Large intestine (tissue), 3 donors: Measurements from ENCODE around the gene SIAH2. TPM values are rescaled to one million over a fixed set of nuclear protein-coding genes. Genes with fewer than 3 reads are reported as not detected.

Source experiments
- DNase-seq, 2 donors: peaks; one replicate each; pipeline versions ENCODE4 v3.0.0 to v3.0.0-alpha.2; 2013
- H3K27ac ChIP-seq: one replicate; pipeline ENCODE4 v1.5.1; 2013; ENCODE audit warnings: low read length
- H3K27me3 ChIP-seq: 2 replicates; pipeline ENCODE4 v1.6.1; 2013; ENCODE audit warnings: low read length; ENCODE audit not compliant: control insufficient read depth, insufficient read depth
- H3K36me3 ChIP-seq: 2 replicates; pipeline ENCODE4 v1.6.1; 2013; ENCODE audit warnings: low read length; ENCODE audit not compliant: control insufficient read depth, insufficient read depth
- H3K4me1 ChIP-seq: one replicate; pipeline ENCODE4 v1.6.1; 2013; ENCODE audit warnings: low read length; ENCODE audit not compliant: control insufficient read depth, insufficient read depth
- H3K4me3 ChIP-seq: one replicate; pipeline ENCODE4 v1.5.1; 2013; ENCODE audit warnings: low read length
- H3K9me3 ChIP-seq: one replicate; pipeline ENCODE4 v1.6.1; 2013; ENCODE audit warnings: mild to moderate bottlenecking, low read depth, low read length, moderate library complexity; ENCODE audit not compliant: control insufficient read depth
- WGBS: methylation state at CpG from one replicate; pipeline ENCODE4 v1.1.5; 2013; ENCODE audit warnings: low lambda C conversion rate; ENCODE audit not compliant: insufficient coverage; 5-methylcytosine and 5-hydroxymethylcytosine counted together
- polyA plus RNA-seq: library from polyadenylated mRNA; unstranded; fragments of 120-200 nt; gene quantifications from one replicate; pipeline ENCODE4 v1.2.1, GENCODE V29; 2013

SIAH2 gene
- polyA plus RNA-seq, 1 donor: 19.7 TPM

DNA sequence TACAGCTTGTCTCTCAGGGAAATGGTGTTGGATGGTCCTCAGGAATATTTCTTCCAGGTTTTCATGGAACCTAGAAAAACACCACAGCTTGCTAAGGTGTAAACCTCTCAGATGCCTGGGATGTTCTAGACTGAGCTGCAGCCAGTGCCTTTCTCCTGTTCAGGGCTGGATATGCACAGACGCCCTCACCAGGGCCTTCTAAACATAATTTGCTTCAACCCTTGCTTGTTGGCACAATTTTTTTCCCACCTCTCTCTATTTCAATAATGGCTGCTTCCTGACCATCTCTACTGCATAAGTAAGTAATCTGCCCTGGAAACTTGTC lies 28.2 kb downstream of the SIAH2 start:
- DNase-seq: no peak
- Histone ChIP-seq H3K36me3 (no peaks in the 10 kb centered on the region), H3K27me3 (no peaks in the 10 kb centered on the region), H3K4me3 (no peak overlapping the region), H3K4me1 (peaks cover 23% of the 10 kb centered on the region), H3K9me3 (no peaks in the 10 kb centered on the region), H3K27ac (no peak overlapping the region)
- no CpG with 5 or more reads among the region's 1 CpG for whole genome bisulfite sequencing

DNA sequence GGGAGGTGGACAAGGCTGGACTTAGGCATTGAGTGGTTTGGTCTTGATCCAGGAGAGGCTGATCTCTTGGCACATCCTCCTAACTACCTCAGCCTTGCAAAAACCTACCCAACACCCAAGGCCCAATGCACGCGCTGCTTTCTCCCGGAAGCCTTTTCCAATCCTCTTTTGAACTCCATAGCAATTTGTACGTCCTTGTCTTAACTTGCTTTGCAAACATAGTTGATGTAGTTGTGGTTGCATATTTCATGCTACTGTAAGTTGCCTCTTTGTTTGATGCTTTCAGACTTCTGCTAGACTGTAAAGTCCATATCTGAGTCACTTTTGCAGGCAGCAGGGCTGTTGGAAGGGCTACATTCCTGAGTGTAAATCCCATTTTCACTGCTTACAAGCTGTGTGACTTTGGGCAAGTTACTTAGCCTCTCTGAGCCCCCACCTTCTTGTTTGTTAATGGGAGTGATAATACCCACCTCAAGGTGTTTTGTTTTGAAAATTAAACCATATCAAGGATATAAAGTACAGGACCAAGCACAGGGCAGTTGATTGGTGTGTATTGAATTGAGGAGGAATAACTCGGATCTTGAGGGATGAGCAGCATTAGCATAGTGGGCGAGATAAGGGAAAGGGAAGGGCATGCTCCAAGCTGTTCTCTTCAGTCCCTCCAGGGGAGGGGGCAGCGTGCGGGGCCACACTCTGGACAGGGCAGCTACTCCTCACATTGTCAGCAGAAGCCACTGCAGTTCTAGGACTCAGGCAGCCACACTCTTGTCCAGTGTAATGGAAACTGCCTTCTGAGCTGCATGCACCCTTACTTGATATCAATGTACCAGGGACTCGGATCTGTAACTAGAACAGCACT lies 28.8 kb downstream of the SIAH2 start:
- Histone ChIP-seq H3K27ac (no peak overlapping the region), H3K4me1 (peaks cover 22% of the 10 kb centered on the region), H3K9me3 (no peaks in the 10 kb centered on the region), H3K36me3 (no peaks in the 10 kb centered on the region), H3K27me3 (no peaks in the 10 kb centered on the region), H3K4me3 (no peak overlapping the region)
- no peak for DNase-seq
- 80% methylated on average over 1 of the region's 9 CpGs for WGBS

DNA sequence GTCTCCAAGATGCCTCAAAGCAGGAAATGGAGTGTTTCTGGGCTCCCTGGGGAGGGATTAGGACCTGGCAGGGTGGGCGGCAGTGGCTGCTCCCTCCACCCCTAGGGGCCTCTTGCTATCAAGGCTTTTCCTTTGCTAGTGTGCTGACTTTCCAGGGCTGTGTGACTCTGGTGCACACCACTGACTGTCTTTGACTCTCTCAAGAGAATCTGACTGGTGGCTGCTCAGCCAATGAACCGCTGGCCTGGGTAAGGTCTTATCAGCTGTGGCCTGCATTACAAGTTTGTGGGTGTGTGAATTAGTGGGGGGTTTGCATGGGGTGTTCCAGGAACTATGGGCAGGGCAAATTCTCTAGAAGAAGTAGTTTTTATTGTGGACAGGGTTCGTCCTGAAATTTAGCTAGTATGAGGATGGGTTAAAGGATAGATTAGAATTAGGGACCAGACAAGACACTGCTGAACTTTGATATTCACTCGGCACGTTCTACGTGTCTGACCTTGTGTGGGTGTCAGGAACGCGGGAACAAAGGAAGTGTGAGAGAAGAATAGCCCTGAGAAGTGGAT lies 29.5 kb downstream of the SIAH2 start:
- H3K4me1 ChIP-seq: peaks cover 21% of the 10 kb centered on the region
- no peaks in the 10 kb centered on the region for H3K36me3 ChIP-seq
- WGBS: 60% methylated on average over 1 of the region's 8 CpGs
- H3K27me3 ChIP-seq: no peaks in the 10 kb centered on the region
- no peaks in the 10 kb centered on the region for H3K9me3 ChIP-seq
- H3K27ac ChIP-seq: no peak overlapping the region
- DNase-seq: peak in 1 of 2 donors; percentile 46
- no peak overlapping the region for H3K4me3 ChIP-seq

DNA sequence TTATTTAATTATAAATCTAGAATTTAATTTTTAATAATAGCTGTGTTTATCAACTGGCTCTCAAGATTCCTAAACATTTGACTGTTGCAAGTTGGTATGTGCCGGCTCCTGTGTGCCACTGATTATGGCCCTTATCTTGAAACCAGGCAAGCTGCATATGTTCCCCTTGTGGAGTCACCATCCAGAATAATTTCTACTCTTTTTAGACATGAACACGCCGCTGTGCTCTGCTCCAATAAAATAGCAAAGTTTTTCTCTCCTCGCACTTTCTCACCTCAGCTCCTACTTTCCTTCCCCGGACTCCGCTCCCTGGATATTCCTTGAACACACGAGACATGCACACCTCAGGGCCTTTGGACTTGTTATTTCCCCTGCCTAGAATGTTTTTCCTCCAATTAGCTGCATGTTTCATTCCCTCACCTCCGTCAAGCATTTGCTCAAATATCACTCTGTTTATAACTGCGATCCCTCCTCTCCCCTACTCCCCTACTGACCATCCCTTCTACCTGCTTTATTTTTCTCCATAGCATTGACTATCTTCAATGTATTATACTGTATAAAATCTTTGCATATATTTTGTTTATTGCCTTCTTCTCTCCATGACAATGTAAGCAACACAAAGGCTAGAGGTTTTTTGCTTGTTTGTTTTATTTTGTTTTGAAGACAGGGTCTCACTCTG lies 33.1 kb downstream of the SIAH2 start:
- WGBS: 83% methylated on average over 8 of the region's 9 CpGs
- Histone ChIP-seq H3K27me3 (no peaks in the 10 kb centered on the region), H3K4me3 (no peak overlapping the region), H3K4me1 (peaks cover 7% of the 10 kb centered on the region), H3K27ac (no peak overlapping the region), H3K9me3 (no peaks in the 10 kb centered on the region), H3K36me3 (no peaks in the 10 kb centered on the region)
- DNase-seq: peak in 1 of 2 donors; percentile 32

DNA sequence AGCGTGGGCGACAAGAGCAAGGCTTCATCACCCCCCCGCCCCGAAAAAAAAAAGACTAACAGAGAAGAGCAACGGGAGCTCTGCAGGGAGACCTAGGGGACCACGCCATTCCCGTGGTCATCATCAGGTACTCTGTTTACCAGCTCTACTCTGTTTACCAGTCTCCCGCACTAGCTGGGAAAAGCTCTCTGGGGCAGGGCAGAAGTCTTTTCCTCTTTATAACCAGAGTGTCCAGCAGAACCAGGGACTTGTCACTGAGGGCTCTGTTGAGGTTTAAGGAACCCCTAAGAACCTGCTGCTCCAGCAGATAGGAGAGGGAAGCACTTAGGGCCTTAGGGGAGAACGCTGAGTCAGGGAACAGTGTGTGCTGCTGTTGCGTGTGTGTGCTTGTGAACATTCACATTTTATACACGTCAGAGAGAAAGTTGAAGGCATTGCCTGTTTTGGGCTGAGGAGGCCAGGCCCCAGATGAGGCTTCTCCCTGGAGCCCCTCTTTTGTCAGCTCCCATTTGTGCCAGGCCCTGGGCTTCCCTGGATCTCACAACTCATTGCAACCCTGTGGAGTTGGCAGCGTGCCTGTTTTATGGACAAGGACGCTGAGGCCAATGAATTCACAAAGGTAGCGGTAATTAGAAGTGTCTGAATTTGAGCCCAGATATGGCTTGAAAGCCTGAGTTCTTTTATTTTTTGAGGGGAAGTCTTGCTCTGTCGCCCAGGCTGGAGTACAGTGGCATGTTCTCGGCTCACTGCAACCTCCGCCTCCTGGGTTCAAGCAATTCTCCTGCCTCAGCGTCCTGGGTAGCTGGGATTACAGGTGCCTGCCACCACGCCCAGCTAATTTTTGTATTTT lies 35.1 kb downstream of the SIAH2 start:
- H3K4me1 ChIP-seq: peaks cover 7% of the 10 kb centered on the region
- H3K4me3 ChIP-seq: no peak overlapping the region
- H3K36me3 ChIP-seq: no peaks in the 10 kb centered on the region
- 87% methylated on average over 3 of the region's 19 CpGs for WGBS
- no peaks in the 10 kb centered on the region for H3K9me3 ChIP-seq
- no peaks in the 10 kb centered on the region for H3K27me3 ChIP-seq
- no peak overlapping the region for H3K27ac ChIP-seq
- no peak for DNase-seq

DNA sequence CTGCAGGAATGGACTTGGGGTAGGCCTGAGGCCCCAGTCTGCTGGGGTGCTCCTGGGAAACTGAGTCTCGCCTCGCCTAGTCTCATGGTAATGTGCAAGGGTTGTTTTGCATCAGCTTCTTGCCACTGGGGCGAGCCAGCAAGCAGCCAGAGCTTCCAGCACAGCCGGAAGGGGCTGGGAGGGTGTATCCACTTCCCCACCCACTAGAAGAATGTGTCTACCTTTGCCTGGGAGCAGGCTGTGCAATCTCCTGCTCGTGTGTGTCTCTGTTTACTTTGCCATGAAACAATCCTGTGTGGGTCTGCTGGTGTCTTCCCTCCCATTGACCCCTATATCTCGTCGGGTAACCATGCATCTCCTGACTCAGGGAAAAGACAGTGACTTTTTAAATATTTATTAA lies 37.4 kb downstream of the SIAH2 start:
- H3K27ac ChIP-seq: no peak overlapping the region
- no peaks in the 10 kb centered on the region for H3K9me3 ChIP-seq
- WGBS: no CpG with 5 or more reads among the region's 7 CpGs
- peaks cover 12% of the 10 kb centered on the region for H3K4me1 ChIP-seq
- H3K4me3 ChIP-seq: no peak overlapping the region
- no peaks in the 10 kb centered on the region for H3K27me3 ChIP-seq
- peak; percentile 64 to 75 for DNase-seq
- no peaks in the 10 kb centered on the region for H3K36me3 ChIP-seq

DNA sequence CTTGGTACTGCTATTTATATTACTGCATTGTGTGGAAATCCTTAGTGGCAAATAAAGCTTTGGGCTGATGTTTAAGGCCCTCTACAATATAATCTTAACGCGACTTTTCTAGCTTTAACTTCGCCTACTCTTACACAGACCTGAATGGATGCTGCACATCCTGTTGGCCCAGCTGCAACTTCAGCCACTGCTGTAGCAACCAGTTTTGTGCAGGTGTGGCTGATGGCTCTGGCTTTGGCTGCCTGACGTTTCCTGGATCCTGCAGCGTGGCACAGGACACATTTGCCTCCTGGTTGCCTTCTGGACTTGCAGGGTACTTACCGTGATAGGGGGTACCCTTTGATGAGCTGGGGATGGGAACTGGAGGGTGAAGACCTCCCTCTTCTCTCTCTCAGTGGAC lies 39.0 kb downstream of the SIAH2 start:
- no peak for DNase-seq
- H3K27ac ChIP-seq: no peak overlapping the region
- no peak overlapping the region for H3K4me3 ChIP-seq
- peaks cover 12% of the 10 kb centered on the region for H3K4me1 ChIP-seq
- H3K36me3 ChIP-seq: no peaks in the 10 kb centered on the region
- WGBS: no CpG with 5 or more reads among the region's 6 CpGs
- no peaks in the 10 kb centered on the region for H3K9me3 ChIP-seq
- no peaks in the 10 kb centered on the region for H3K27me3 ChIP-seq

DNA sequence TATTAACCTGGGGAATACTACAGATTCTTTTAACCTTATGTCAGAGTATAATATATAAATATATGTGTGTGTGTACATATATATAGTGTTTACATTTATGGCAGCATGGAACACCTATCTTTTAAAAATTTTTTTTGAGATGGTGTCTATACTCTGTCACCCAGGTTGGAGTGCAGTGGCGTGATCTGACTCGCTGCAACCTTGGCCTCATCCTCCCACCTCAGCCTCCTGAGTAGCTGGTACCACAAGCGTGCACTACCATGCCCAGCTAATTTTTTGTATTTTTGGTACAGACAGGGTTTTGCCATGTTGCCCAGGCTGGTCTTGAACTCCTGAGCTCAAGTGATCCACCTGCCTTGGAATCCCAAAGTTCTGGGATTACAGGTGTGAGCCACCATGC lies 40.7 kb downstream of the SIAH2 start:
- H3K27ac ChIP-seq: no peak overlapping the region
- H3K27me3 ChIP-seq: no peaks in the 10 kb centered on the region
- no peak overlapping the region for H3K4me3 ChIP-seq
- DNase-seq: no peak
- peaks cover 12% of the 10 kb centered on the region for H3K4me1 ChIP-seq
- WGBS: no CpG with 5 or more reads among the region's 3 CpGs
- H3K36me3 ChIP-seq: no peaks in the 10 kb centered on the region
- no peaks in the 10 kb centered on the region for H3K9me3 ChIP-seq

DNA sequence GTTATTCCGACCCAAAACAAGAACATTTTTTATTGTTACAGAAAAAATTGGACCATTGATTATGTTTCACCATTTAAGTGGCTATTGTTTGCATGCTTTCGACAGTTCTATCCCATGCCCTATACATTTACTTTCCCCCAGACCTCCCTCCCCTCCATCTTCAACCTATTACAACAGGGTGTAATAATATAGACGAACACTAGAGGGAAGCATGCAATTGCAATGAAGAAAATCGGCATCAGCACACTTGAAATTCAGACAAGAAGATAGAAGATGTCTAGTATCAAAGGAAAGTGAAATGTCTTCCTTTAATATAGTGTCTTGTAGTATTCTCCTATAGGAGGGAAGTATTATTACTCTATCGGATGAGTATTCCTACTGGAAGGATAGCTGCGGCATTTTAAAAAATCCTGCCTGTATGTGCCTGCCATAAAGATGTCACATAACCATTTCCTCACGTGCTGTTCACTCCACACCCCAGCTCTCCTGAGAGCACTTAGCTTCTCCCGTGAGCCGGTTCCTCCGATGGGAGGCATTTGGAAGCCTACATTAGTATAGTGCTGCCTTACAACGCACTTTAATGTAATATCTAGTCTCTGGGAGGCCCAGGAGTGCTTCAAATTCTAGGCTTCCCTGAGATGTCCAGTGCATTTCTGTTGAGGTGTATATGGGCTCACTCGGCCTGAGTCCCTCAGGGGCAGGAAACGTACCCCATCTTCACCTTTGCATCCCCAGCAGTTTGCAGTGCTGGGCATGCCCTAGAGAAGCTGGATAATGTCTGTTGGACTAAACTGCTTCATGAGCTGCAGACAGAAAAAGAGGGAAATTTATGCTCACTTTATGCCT lies 41.5 kb downstream of the SIAH2 start:
- Histone ChIP-seq H3K27ac (no peak overlapping the region), H3K27me3 (no peaks in the 10 kb centered on the region), H3K36me3 (no peaks in the 10 kb centered on the region), H3K9me3 (no peaks in the 10 kb centered on the region), H3K4me3 (no peak overlapping the region), H3K4me1 (peaks cover 12% of the 10 kb centered on the region)
- peak in 1 of 2 donors; percentile 60 for DNase-seq
- WGBS: 0% methylated on average over 1 of the region's 13 CpGs
